ES-I3 (cell line): Measurements from ENCODE around the gene TSPAN2.

Experiments
- H3K36me3 ChIP-seq: 2 replicates; pipeline ENCODE4 v1.6.1; 2013; ENCODE audit warnings: mild to moderate bottlenecking, low read length, control low read depth, moderate library complexity; ENCODE audit not compliant: insufficient read depth
- H3K4me1 ChIP-seq: 2 replicates; pipeline ENCODE4 v1.6.1; 2013; ENCODE audit warnings: mild to moderate bottlenecking, control low read depth, low read length; ENCODE audit not compliant: insufficient read depth
- H3K9ac ChIP-seq: 2 replicates; pipeline ENCODE4 v1.6.1; 2013; ENCODE audit warnings: low read depth, mild to moderate bottlenecking, low read length, moderate library complexity
- H3K9me3 ChIP-seq: 2 replicates; pipeline ENCODE4 v1.6.1; 2013; ENCODE audit warnings: mild to moderate bottlenecking, low read length, moderate library complexity; ENCODE audit not compliant: control insufficient read depth, insufficient read depth

TSPAN2 gene

GRCh38 chr1:115123116-115123515, 33.8 kb upstream of the TSPAN2 start:
- Histone ChIP-seq H3K9me3 (peaks cover 12% of the 10 kb centered on the region; the same call in 1 of the 2 replicates), H3K9ac (no peak overlapping the region), H3K36me3 (no peaks in the 10 kb centered on the region), H3K4me1 (no peaks in the 10 kb centered on the region)

GRCh38 chr1:115121793-115122192, 32.5 kb upstream of the TSPAN2 start:
- Histone ChIP-seq H3K4me1 (no peaks in the 10 kb centered on the region), H3K9me3 (peaks cover 12% of the 10 kb centered on the region; the same call in 1 of the 2 replicates), H3K9ac (no peak overlapping the region), H3K36me3 (no peaks in the 10 kb centered on the region)

DNA sequence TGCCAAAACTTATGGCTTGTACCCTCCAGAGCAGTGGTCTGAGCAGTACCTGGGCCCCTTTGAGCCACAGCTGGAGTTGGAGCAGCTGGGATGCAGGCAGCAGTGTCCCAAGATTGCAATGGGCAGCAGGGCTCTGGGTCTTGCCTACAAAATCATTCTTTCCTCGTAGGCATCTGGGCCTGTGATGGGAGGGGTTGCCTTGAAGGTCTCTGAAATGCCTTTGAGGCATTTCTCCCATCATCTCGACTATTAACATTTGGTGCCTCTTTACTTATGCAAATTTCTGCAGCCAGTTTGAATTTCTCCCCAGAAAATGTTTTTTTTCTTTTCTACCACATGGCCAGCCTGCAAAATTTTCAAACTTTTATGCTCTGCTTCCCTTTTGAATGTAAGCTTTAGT, 31.0 kb upstream of the TSPAN2 start:
- peaks cover 12% of the 10 kb centered on the region; the same call in 1 of the 2 replicates for H3K9me3 ChIP-seq
- no peak overlapping the region for H3K9ac ChIP-seq
- no peaks in the 10 kb centered on the region for H3K36me3 ChIP-seq
- H3K4me1 ChIP-seq, result no peaks in the 10 kb centered on the region

GRCh38 chr1:115118611-115119010, 29.3 kb upstream of the TSPAN2 start:
- H3K4me1 ChIP-seq, result no peaks in the 10 kb centered on the region
- no peak overlapping the region for H3K9ac ChIP-seq
- no peaks in the 10 kb centered on the region for H3K36me3 ChIP-seq
- H3K9me3 ChIP-seq, result peaks cover 12% of the 10 kb centered on the region; the same call in 1 of the 2 replicates

DNA sequence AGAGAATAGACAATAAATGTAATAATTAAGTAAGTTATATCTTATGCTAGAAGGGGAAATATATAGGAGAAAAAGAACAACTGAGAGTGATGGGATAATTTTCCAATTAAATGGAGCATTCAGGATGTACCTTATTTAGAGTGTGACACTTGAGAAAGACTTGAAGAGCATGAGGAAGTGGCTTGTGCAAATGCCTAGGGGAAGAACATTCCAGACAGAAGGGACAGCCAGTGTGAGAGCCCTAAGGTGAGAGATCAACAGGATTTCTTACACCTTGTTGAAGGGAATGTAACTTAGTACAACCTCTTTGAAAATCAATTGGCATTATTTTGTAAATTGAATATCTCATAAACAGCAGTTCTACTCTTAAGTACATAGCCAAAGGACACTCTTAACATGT, 28.8 kb upstream of the TSPAN2 start:
- Histone ChIP-seq H3K4me1 (peaks cover 2% of the 10 kb centered on the region; the same call in 1 of the 2 replicates), H3K9me3 (peaks cover 12% of the 10 kb centered on the region; the same call in 1 of the 2 replicates), H3K9ac (no peak overlapping the region), H3K36me3 (no peaks in the 10 kb centered on the region)

- Histone ChIP-seq H3K4me1 (peaks cover 4% of the 10 kb centered on the region; the same call in 1 of the 2 replicates), H3K36me3 (no peaks in the 10 kb centered on the region), H3K9ac (no peak overlapping the region), H3K9me3 (peaks cover 12% of the 10 kb centered on the region; the same call in 1 of the 2 replicates)
Measured at GRCh38 chr1:115117298-115117697, 28.0 kb upstream of the TSPAN2 start.

GRCh38 chr1:115116512-115116911, 27.2 kb upstream of the TSPAN2 start:
- peaks cover 4% of the 10 kb centered on the region; the same call in 1 of the 2 replicates for H3K4me1 ChIP-seq
- peaks cover 12% of the 10 kb centered on the region; the same call in 1 of the 2 replicates for H3K9me3 ChIP-seq

DNA sequence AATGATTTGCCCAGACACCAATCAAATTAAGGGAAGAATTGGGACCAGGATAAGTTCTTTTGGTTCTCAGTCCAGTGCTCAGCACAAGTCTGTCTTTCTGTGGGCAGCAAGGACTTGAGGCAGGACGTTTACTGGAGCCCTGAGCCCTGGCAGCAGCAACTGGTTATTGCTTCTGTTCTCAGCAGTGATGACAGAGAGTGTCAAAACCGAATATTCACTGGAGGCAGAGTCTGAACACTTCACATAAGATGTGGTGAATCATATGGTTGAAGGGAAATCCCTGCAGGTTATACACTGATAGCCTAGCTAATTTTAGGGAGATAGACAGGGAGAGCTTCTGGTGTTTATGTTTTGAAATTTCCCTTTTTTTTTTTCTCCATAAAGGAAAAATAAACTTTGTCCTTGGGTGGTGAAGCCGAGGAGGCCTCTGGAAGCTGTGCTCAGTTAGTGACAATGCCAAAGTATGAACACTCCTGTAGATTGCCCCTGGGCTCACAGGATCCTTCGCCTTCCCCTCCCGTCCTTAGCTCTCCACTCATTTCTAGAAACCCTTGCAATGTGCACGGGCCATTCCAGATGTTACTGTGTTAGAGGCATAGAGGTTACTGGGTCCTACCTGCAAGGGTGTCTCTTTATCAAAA, 26.3 kb upstream of the TSPAN2 start:
- Histone ChIP-seq H3K4me1 (peaks cover 4% of the 10 kb centered on the region; the same call in 1 of the 2 replicates), H3K36me3 (no peaks in the 10 kb centered on the region), H3K9me3 (peaks cover 12% of the 10 kb centered on the region; the same call in 1 of the 2 replicates), H3K9ac (no peak overlapping the region)

More at GRCh38 chr1:115116512-115116911, 27.2 kb upstream of the TSPAN2 start:
- Histone ChIP-seq H3K36me3 (no peaks in the 10 kb centered on the region), H3K9ac (no peak overlapping the region)

- H3K36me3 ChIP-seq, result no peaks in the 10 kb centered on the region
- H3K9me3 ChIP-seq, result 0 out of 2 replicates have a peak, but pooled peaks cover 7% of the 10 kb centered on the region
- H3K4me1 ChIP-seq, result peaks cover 4% of the 10 kb centered on the region; the same call in 1 of the 2 replicates
- no peak overlapping the region for H3K9ac ChIP-seq
Measured at GRCh38 chr1:115114308-115114707, 25.0 kb upstream of the TSPAN2 start.

DNA sequence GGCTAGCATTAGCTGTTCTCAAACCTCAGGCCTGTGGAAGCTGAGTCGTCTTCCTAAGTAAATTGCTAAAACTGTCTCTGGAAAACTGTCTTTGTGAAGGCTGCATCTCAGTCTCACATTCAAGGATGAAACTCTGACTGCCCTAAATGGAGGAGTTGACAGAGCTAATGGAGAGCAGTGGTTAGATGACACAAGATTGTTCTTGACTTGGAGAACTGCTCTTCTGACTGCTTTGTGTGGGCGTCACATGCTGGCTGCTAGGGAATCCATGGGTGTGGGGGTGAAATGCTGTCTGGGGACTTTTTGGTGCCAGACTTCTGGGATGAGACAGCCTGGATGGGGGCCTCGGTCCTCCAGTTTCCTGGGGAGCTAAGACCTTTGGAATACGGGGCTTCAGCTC, 24.5 kb upstream of the TSPAN2 start:
- Histone ChIP-seq H3K9me3 (0 out of 2 replicates have a peak, but pooled peaks cover 4% of the 10 kb centered on the region), H3K9ac (no peak overlapping the region), H3K36me3 (no peaks in the 10 kb centered on the region), H3K4me1 (peaks cover 4% of the 10 kb centered on the region; the same call in 1 of the 2 replicates)

DNA sequence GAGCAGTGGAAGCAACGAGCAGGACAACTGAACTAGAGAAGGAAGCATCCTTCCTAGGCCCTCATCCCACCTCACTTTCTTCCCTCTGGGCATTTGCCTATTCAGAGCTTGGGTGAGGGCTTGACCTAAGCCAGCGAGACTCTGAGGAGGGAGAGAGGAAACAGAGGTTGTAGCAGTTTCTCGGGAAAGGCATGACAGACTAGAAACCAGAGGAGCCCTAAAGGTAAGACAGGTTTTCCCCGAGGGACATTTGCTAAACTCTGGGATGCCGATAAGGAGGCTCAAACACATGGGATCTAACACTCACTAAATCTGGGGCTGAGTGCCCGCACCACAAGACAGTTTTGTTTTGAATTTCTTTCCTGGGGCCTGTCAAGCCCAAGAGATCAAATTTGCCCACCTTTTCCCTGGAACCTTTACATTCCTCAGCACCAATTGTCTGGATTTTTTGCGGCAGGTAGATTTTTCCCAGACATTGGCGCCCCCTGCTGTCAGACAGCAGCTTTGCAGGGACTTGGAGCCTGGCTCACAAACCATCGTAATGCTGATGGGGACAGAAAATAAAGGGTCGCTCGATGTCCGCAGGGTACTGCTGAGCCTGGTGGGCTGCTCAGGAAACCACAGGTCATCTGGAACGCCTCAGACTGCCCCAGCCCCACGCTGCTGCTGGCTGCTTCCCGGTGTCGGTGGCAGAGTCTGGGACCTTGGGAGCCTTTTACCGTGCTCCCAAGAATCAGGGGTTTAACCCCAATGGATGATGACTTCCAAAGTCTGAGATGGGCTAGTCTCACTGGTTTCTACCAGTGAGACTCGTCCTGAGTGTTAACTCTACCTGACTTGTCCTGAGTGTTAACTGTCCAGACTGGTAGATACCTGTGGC, 23.4 kb upstream of the TSPAN2 start:
- H3K4me1 ChIP-seq, result peaks cover 4% of the 10 kb centered on the region; the same call in 1 of the 2 replicates
- no peaks in the 10 kb centered on the region for H3K36me3 ChIP-seq
- no peaks in the 10 kb centered on the region for H3K9me3 ChIP-seq
- peak overlapping the region; percentile 20; the same call in 1 of the 2 replicates for H3K9ac ChIP-seq

DNA sequence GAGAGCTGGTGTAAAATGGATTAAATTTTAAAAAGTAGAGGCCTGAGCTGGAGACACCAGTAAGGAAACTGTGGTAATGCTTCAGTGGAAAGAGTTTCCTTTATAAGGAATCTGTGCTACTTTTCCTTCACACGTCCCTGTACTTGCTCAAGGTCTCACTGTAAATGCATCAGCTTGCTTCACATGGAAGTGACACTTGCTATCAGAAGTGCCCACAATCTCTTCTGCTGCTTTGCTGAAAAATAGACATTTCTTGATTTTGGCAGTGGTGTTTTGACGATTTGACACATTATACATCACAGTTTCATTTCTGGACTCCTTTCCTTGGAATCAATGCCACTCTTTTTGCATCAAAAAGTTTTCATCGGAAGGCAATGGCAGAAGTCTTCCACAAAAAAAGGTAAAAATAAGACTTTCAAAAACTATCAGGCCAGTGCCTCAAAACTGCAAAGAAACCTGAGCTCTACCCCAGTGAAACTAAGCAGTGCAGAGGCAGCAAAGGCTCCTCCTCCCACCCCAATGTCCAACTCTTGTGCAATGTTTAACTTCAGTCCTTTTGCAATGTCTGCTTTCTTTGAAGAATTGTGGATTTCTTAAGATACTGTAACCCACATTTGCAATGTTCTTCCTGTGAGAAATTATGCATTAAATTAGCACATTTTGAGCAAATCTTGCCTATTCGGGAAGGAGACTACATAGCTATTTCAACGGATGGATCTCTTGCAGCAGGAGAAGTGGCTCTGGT, 18.4 kb upstream of the TSPAN2 start:
- Histone ChIP-seq H3K9ac (no peak overlapping the region), H3K4me1 (no peaks in the 10 kb centered on the region), H3K9me3 (no peaks in the 10 kb centered on the region), H3K36me3 (no peaks in the 10 kb centered on the region)

GRCh38 chr1:115105831-115106230, 16.5 kb upstream of the TSPAN2 start:
- Histone ChIP-seq H3K4me1 (no peaks in the 10 kb centered on the region), H3K36me3 (no peaks in the 10 kb centered on the region), H3K9me3 (no peaks in the 10 kb centered on the region), H3K9ac (no peak overlapping the region)

DNA sequence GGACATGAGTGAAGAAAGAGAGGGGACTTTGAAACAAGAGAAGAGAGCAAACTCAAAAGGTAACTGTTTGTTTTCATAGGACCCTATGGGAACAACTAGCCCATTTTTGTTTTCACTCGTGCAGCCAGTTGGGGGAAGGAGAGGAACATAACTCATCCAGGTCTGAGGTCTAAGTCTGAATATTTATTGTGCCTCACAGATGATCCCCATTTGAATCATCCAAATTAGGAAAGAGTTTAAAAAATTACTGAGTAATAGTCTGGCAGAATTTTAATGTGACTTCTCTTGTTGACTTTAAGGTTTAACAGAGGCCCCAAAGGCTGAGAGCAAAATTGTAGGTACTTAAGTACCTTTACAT, 10.4 kb upstream of the TSPAN2 start:
- Histone ChIP-seq H3K4me1 (peaks cover 9% of the 10 kb centered on the region; the same call in 1 of the 2 replicates), H3K36me3 (no peaks in the 10 kb centered on the region), H3K9me3 (no peaks in the 10 kb centered on the region), H3K9ac (no peak overlapping the region)
